Subcutaneous abdominal adipose tissue (tissue), 5 donors: ENCODE measurements around the gene HM13.
A peak's percentile ranks its signal among the peaks of the same experiment; 100 is the strongest.
"Not testable (repeated sequence)": the region's sequence is repeated elsewhere in the genome, so short reads cannot be mapped to it uniquely, and the experiment has no call there.

ENCODE experiments used
- H3K27ac ChIP-seq: one replicate; pipeline ENCODE4 v1.7.0; 2013; ENCODE audit warnings: low read depth, mild to moderate bottlenecking, inconsistent platforms, low read length, moderate library complexity
- H3K27me3 ChIP-seq, 5 donors: one replicate each; pipeline ENCODE4 v1.7.0; 2013; ENCODE audit warnings: low read length in 5 of 5, inconsistent platforms in 1 of 5; ENCODE audit not compliant: control insufficient read depth in 5 of 5, insufficient read depth in 4 of 5
- H3K36me3 ChIP-seq, 5 donors: one replicate each; pipeline ENCODE4 v1.7.0; 2013; ENCODE audit warnings: low read length in 5 of 5; ENCODE audit not compliant: control insufficient read depth in 5 of 5, insufficient read depth in 5 of 5
- H3K4me1 ChIP-seq, 5 donors: one replicate each; pipeline ENCODE4 v1.7.0; 2013; ENCODE audit warnings: low read length in 5 of 5, mild to moderate bottlenecking in 3 of 5, moderate library complexity in 1 of 5; ENCODE audit not compliant: control insufficient read depth in 5 of 5, insufficient read depth in 5 of 5
- H3K4me3 ChIP-seq, 5 donors: one replicate each; pipeline ENCODE4 v1.7.0; 2013; ENCODE audit warnings: low read length in 5 of 5, low read depth in 1 of 5
- H3K9ac ChIP-seq, 5 donors: one replicate each; pipeline ENCODE4 v1.7.0; 2013; ENCODE audit warnings: low read length in 5 of 5, mild to moderate bottlenecking in 4 of 5, moderate library complexity in 3 of 5
- H3K9me3 ChIP-seq, 5 donors: one replicate each; pipeline ENCODE4 v1.7.0; 2013; ENCODE audit warnings: low read length in 5 of 5; ENCODE audit not compliant: control insufficient read depth in 5 of 5
- donor health status: healthy.
- donor health status: healthy.
- donor health status: healthy.
- donor health status: healthy.
- donor health status: healthy.

The HM13 gene

GRCh38 chr20:31572042-31572700 is 57.9 kb downstream of the HM13 start:
- H3K9me3 ChIP-seq, result no peaks in the 10 kb centered on the region
- H3K4me1 ChIP-seq, result peaks cover 8 to 49% (median 41%) of the 10 kb centered on the region in 5 donors
- H3K27me3 ChIP-seq, result no peaks in the 10 kb centered on the region
- peak overlapping the region; percentile 53 to 85 (median 76) for H3K9ac ChIP-seq
- peak overlapping the region; percentile 98 for H3K27ac ChIP-seq
- peaks cover 0 to 30% (median 10%) of the 10 kb centered on the region in 5 donors for H3K36me3 ChIP-seq
- peak overlapping the region; percentile 61 to 77 (median 70) for H3K4me3 ChIP-seq

GRCh38 chr20:31572701-31573554 is 58.7 kb downstream of the HM13 start:
- Histone ChIP-seq H3K4me1 (peaks cover 8 to 49% (median 41%) of the 10 kb centered on the region in 5 donors), H3K27ac (peak overlapping the region; percentile 98), H3K36me3 (peaks cover 0 to 23% (median 10%) of the 10 kb centered on the region in 5 donors), H3K4me3 (peak overlapping the region; percentile 65 to 77 (median 75)), H3K9ac (peak overlapping the region; percentile 53 to 85 (median 76)), H3K27me3 (no peaks in the 10 kb centered on the region), H3K9me3 (no peaks in the 10 kb centered on the region)

- Histone ChIP-seq H3K4me1 (peaks cover 8 to 46% (median 38%) of the 10 kb centered on the region in 5 donors), H3K4me3 (peak overlapping the region; percentile 65 to 77 (median 75)), H3K36me3 (peaks cover 0 to 15% (median 4%) of the 10 kb centered on the region in 5 donors), H3K27me3 (no peaks in the 10 kb centered on the region), H3K27ac (peak overlapping the region; percentile 98), H3K9ac (peak overlapping the region in 4 of 5 donors; percentile 53 to 80 (median 72)), H3K9me3 (no peaks in the 10 kb centered on the region)
Measured at GRCh38 chr20:31573555-31574321, 59.5 kb downstream of the HM13 start.

GRCh38 chr20:31574986-31575385 is 60.7 kb downstream of the HM13 start:
- not testable (repeated sequence) for H3K9me3 ChIP-seq, H3K9ac ChIP-seq, H3K27ac ChIP-seq, H3K36me3 ChIP-seq, H3K4me3 ChIP-seq, H3K27me3 ChIP-seq
- H3K4me1 ChIP-seq, result peaks cover 8 to 33% (median 30%) of the 10 kb centered on the region in 5 donors

- Histone ChIP-seq H3K9me3 (no peaks in the 10 kb centered on the region), H3K36me3 (no peaks in the 10 kb centered on the region), H3K9ac (no peak overlapping the region), H3K4me1 (peaks cover 6 to 18% (median 18%) of the 10 kb centered on the region in 5 donors), H3K27ac (no peak overlapping the region), H3K4me3 (no peak overlapping the region), H3K27me3 (no peaks in the 10 kb centered on the region)
Measured at GRCh38 chr20:31576751-31577150, 62.5 kb downstream of the HM13 start.

GRCh38 chr20:31577194-31577593 is 63.0 kb downstream of the HM13 start:
- no peak overlapping the region for H3K9ac ChIP-seq
- H3K9me3 ChIP-seq, result no peaks in the 10 kb centered on the region
- no peaks in the 10 kb centered on the region for H3K36me3 ChIP-seq
- H3K4me1 ChIP-seq, result peaks cover 4 to 16% (median 15%) of the 10 kb centered on the region in 5 donors
- no peaks in the 10 kb centered on the region for H3K27me3 ChIP-seq
- no peak overlapping the region for H3K4me3 ChIP-seq
- H3K27ac ChIP-seq, result no peak overlapping the region

GRCh38 chr20:31578448-31579138 is 64.4 kb downstream of the HM13 start:
- H3K9me3 ChIP-seq, result no peaks in the 10 kb centered on the region
- no peak overlapping the region for H3K4me3 ChIP-seq
- H3K4me1 ChIP-seq, result peaks cover 0 to 7% (median 6%) of the 10 kb centered on the region in 5 donors
- no peak overlapping the region for H3K9ac ChIP-seq
- no peaks in the 10 kb centered on the region for H3K36me3 ChIP-seq
- no peak overlapping the region for H3K27ac ChIP-seq
- H3K27me3 ChIP-seq, result no peaks in the 10 kb centered on the region

- H3K27ac ChIP-seq, result no peak overlapping the region
- H3K36me3 ChIP-seq, result no peaks in the 10 kb centered on the region
- no peak overlapping the region for H3K9ac ChIP-seq
- peaks cover 0 to under 1% (median 0%) of the 10 kb centered on the region in 5 donors for H3K4me1 ChIP-seq
- H3K9me3 ChIP-seq, result no peaks in the 10 kb centered on the region
- H3K4me3 ChIP-seq, result no peak overlapping the region
- no peaks in the 10 kb centered on the region for H3K27me3 ChIP-seq
Measured at GRCh38 chr20:31579245-31579644, 65.0 kb downstream of the HM13 start.

GRCh38 chr20:31579941-31580651 is 65.9 kb downstream of the HM13 start:
- H3K4me3 ChIP-seq, H3K9ac ChIP-seq, H3K4me1 ChIP-seq, H3K9me3 ChIP-seq, H3K36me3 ChIP-seq, H3K27me3 ChIP-seq, H3K27ac ChIP-seq: not testable (repeated sequence)
